SJSA1 (cell line): Measurements from ENCODE around the gene PLCG1. TPM values are rescaled to one million over a fixed set of nuclear protein-coding genes. Genes with fewer than 3 reads are reported as not detected.

Experiments used
- DNase-seq, 2 experiments: peaks; one replicate each; pipeline ENCODE4 v3.0.0-alpha.2; 2015 to 2020; ENCODE audit warnings: low spot score in 2 of 2, low read depth in 1 of 2
- H3K27ac ChIP-seq: fragments of 250-450 bp; sonication (Bioruptor Pico); 2 replicates; pipeline ENCODE4 v1.5.1; 2020; ENCODE audit warnings: mild to moderate bottlenecking, moderate library complexity
- H3K27me3 ChIP-seq: fragments of 250-450 bp; sonication (Bioruptor Pico); replicated peaks from 2 replicates; pipeline ENCODE4 v1.5.1; 2020; ENCODE audit warnings: mild to moderate bottlenecking, moderate library complexity
- H3K36me3 ChIP-seq: fragments of 250-450 bp; sonication (Bioruptor Pico); 2 replicates; pipeline ENCODE4 v1.5.1; 2020; ENCODE audit warnings: mild to moderate bottlenecking
- H3K4me1 ChIP-seq: fragments of 250-450 bp; sonication (Bioruptor Pico); replicated peaks from 2 replicates; pipeline ENCODE4 v1.6.1; 2021; ENCODE audit warnings: mild to moderate bottlenecking
- H3K4me3 ChIP-seq: fragments of 250-450 bp; sonication (Bioruptor Pico); 2 replicates; pipeline ENCODE4 v1.5.1; 2020; ENCODE audit warnings: mild to moderate bottlenecking
- H3K9me3 ChIP-seq: fragments of 250-450 bp; sonication (Bioruptor Pico); replicated peaks from 2 replicates; pipeline ENCODE4 v1.5.1; 2020; ENCODE audit warnings: mild to moderate bottlenecking
- total RNA-seq: library from RNA; depleted of rRNA; stranded (reverse); fragments of >200 nt; shearing (Covaris generic); gene quantifications from 2 replicates; pipeline ENCODE4 v1.2.3, GENCODE V29; 2014

Gene PLCG1
- total RNA-seq, 1 experiment from 2014 or later, result 69.1 TPM

DNA sequence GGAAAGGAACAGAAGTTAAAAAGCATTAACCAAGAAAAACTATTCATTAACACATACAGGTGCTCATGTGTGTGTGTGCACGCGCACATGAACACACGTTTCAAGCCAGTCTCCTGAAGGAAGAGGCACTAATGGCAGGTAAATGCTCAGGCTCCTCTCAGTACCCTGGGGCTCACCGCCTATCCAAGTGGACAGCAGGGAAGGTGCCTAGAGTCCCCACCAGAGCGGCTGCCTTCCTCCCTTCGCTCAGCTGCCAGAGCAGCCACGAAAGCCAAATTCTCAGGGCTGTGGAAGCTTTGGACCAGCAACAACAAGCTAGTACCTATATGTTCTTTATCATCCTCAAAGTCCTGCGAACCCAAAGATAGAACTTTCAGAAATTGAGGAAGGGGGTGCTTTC lies 42.6 kb downstream of the PLCG1 start:
- Histone ChIP-seq H3K4me3 (no peak overlapping the region), H3K27me3 (no peaks in the 10 kb centered on the region), H3K4me1 (peaks cover 29% of the 10 kb centered on the region), H3K36me3 (peaks cover 50% of the 10 kb centered on the region), H3K27ac (no peak overlapping the region), H3K9me3 (no peaks in the 10 kb centered on the region)
- peak in 1 of 2 experiments; percentile 29 for DNase-seq

DNA sequence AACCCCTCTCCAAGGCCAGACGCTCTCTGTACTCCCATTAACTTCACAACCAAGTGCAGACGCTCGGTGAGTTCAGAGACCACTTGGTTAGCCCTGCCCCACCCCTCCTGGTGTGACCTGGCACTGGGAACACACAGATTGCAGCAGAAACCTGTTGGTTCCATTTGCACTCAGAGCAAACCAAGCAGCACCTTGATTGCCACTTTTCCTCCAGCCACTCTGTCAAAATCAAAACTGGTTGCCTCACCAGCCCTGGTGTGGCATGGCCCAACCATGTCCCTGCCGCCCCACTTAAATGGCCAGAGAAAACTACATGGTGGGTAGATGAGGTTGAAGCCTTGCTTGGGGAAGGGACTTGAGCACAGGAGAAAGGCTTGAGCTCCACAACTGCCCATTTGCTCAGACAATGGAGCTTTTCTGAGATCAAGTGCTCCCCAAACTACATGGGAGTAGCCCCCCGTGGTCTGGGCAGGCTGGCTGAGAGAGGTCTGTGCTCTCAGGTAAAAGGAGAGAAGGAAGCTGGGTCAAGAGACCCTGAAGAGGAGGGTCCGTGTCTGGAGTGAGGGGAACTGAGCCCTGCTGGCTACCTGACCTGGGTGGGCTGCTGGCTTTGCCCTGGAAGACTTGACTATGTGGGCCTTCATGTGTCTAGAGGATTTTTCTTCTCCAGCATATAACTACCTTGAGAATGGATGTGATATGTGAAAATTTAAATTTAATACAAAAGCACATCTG lies 43.4 kb downstream of the PLCG1 start:
- Histone ChIP-seq H3K27ac (no peak overlapping the region), H3K27me3 (no peaks in the 10 kb centered on the region), H3K36me3 (peaks cover 42% of the 10 kb centered on the region), H3K4me1 (peaks cover 28% of the 10 kb centered on the region), H3K9me3 (no peaks in the 10 kb centered on the region), H3K4me3 (no peak overlapping the region)
- DNase-seq, result peak in 1 of 2 experiments; percentile 26

DNA sequence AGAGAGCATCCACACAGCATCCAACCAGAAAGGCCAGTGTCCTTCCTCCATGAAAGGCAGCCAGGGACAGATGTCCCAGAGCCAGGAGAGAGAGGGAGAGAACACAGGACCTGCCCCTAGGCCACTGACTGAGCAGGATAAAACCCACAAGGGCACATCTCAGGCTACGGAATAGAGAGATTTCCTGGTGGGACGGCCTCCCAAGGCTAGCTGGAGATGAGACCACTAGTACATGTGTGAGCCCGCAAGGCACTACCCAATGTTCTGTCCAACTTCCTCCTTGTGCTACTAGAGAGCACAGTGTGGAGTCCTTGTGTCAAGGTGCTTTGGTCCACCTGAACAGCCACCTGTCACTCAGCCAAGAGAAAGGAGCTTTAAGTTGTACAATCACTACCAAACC lies 44.2 kb downstream of the PLCG1 start:
- H3K4me3 ChIP-seq, result no peak overlapping the region
- no peaks in the 10 kb centered on the region for H3K27me3 ChIP-seq
- peaks cover 34% of the 10 kb centered on the region for H3K36me3 ChIP-seq
- no peaks in the 10 kb centered on the region for H3K9me3 ChIP-seq
- H3K4me1 ChIP-seq, result peaks cover 25% of the 10 kb centered on the region
- H3K27ac ChIP-seq, result no peak overlapping the region
- DNase-seq, result peak in 1 of 2 experiments; percentile 30

DNA sequence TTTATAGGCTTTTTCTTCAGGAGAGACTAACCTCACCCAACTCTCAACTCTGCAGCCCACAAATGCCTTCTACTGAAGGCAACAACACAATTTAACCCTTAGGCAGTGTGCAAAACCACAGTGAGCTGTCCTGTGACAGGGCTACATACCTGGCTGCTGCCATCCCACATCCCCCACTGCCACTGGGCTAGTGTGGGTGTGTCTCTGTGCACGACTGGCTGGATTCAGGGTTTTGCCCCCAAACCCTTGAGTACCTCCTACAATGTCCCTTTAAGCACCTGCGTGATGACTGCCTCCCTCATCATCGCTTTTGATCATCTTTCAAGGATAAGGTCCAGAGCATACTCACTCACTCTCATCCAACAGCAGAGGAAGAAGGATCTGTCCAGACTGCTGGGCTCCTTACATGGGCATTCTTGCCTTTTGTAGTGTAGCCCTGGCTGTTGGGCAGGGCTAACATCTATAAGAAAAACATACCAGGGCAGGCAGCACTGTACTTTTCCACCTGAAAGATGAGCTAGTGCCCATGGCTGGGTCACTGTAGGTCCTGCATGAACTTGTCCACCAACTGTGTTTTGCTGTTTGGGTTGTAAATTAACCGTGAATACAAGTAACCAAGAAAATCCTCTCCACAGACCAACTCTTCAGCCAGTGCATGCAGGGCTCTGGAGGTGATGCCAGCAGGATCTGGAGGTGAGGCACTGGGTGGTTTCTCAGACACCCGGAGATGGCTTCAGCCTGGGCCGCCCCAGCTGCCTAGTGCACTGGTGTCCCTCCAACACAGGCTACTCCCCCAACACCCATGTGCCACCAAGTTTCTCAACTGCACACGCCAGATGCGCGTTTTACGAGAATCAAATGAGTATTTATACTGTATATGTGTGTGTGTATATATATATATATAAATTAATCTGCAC lies 45.2 kb downstream of the PLCG1 start:
- H3K4me1 ChIP-seq, result peaks cover 15% of the 10 kb centered on the region
- peaks cover 26% of the 10 kb centered on the region for H3K36me3 ChIP-seq
- H3K4me3 ChIP-seq, result no peak overlapping the region
- H3K9me3 ChIP-seq, result 0 out of 2 replicates have a peak, but pooled peaks cover 1% of the 10 kb centered on the region
- H3K27ac ChIP-seq, result no peak overlapping the region
- DNase-seq, result peak in 1 of 2 experiments; percentile 39
- H3K27me3 ChIP-seq, result no peaks in the 10 kb centered on the region

DNA sequence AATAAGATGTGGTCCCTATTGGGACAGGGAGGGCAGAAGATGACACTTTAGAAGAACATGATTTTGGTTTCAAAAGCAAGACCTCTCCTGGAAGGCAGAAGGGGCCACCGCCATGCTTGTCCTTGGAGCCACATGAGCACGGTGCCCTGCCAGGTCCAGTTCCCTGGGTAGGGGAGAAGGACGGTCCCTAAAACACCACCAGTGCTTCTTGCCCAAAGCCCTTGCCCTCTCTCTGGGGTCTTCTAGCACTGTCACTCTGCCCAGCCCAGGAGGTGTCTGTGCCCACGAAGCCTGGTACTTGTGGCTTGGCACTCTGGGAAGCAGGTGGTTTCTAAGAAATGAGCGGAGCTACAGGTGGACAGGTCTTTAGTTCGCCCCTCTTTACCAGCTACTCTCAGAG lies 46.0 kb downstream of the PLCG1 start:
- DNase-seq, result peak in 1 of 2 experiments; percentile 25
- Histone ChIP-seq H3K27ac (no peak overlapping the region), H3K9me3 (0 out of 2 replicates have a peak, but pooled peaks cover 2% of the 10 kb centered on the region), H3K36me3 (peaks cover 19% of the 10 kb centered on the region), H3K27me3 (no peaks in the 10 kb centered on the region), H3K4me3 (no peak overlapping the region), H3K4me1 (peaks cover 7% of the 10 kb centered on the region)

DNA sequence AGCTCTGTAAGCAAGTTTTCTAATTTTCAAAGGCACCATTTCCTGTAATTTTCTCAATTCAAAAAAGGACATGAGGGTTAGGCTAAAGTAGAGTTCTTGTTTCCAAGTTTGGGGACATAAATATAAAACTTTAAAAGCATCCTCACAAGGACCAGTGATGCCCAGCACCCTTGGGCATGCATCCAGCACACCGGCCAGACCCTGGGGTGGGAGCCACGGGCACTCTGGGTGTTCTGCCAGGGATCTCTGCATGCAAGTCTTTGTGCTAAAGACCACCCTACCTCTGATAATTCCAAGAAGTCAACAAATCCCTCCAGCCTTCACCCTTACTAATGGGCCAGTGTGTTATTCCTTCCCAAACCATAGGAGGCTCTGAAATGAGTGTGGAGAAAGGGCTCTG lies 46.5 kb downstream of the PLCG1 start:
- H3K4me3 ChIP-seq, result no peak overlapping the region
- no peaks in the 10 kb centered on the region for H3K27me3 ChIP-seq
- H3K36me3 ChIP-seq, result peaks cover 15% of the 10 kb centered on the region
- 0 out of 2 replicates have a peak, but pooled peaks cover 2% of the 10 kb centered on the region for H3K9me3 ChIP-seq
- no peak overlapping the region for H3K27ac ChIP-seq
- peaks cover 3% of the 10 kb centered on the region; the same call in 1 of the 2 replicates for H3K4me1 ChIP-seq
- no peak for DNase-seq

DNA sequence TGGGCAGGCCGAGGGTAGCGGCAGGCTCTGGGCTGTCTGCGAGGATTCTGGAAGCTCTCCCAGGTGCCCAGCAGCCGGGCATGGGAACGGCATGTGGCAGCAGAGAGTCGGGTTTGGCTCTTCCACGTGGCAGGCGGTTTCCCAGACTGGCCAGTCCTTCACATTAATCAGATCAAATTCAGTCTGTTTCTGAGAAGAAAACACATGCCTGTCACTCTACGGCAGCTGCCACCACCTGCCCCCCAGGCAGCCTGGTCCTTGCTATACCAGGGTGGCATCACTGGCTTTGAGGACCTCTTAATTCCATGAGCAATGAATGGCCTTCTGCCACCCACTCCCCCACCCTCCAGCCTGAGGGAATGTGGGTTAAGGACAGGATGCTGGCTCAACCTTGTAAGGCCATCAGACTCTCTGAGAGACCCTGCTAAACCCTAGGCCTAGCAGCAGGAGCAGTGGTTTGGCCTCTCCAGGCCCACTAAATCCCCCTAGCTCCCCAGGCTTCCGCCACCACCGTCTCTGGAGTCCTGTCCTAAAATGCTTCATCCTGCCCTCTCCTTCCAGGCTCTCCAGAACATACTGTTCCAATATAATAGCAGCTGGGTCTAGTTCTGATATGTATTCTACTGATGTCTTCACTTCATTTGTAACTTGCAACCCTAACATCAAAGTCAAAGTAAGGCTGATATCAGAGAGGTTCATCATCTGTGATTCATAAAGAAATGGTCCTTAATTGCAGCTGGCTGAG lies 47.8 kb downstream of the PLCG1 start:
- no peaks in the 10 kb centered on the region for H3K4me1 ChIP-seq
- no peak overlapping the region for H3K27ac ChIP-seq
- peak in 1 of 2 experiments; percentile 27 for DNase-seq
- H3K36me3 ChIP-seq, result peaks cover 9% of the 10 kb centered on the region
- no peak overlapping the region for H3K4me3 ChIP-seq
- no peaks in the 10 kb centered on the region for H3K27me3 ChIP-seq
- H3K9me3 ChIP-seq, result 0 out of 2 replicates have a peak, but pooled peaks cover 5% of the 10 kb centered on the region

DNA sequence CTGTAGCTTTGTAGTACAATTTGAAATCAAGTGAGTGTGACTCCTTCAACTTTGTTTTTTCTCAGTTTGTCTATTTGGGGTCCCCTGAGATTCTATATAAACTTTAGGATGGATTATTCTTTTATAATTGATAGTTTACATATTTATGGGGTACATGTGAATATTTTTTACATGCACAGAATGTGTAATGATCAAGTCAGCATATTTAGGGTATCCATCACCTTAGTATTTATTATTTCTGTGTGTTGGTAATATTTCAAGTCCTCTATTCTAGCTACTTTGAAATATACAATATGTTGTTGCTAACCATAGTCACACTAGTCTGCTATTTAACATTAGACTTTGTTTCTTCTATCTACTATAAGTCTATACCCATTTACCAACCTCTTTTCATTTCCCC lies 50.3 kb downstream of the PLCG1 start:
- no peaks in the 10 kb centered on the region for H3K27me3 ChIP-seq
- H3K9me3 ChIP-seq, result peaks cover 9% of the 10 kb centered on the region; the same call in 1 of the 2 replicates
- peaks cover 12% of the 10 kb centered on the region for H3K36me3 ChIP-seq
- no peaks in the 10 kb centered on the region for H3K4me1 ChIP-seq
- DNase-seq, result no peak
- no peak overlapping the region for H3K27ac ChIP-seq
- H3K4me3 ChIP-seq, result no peak overlapping the region

DNA sequence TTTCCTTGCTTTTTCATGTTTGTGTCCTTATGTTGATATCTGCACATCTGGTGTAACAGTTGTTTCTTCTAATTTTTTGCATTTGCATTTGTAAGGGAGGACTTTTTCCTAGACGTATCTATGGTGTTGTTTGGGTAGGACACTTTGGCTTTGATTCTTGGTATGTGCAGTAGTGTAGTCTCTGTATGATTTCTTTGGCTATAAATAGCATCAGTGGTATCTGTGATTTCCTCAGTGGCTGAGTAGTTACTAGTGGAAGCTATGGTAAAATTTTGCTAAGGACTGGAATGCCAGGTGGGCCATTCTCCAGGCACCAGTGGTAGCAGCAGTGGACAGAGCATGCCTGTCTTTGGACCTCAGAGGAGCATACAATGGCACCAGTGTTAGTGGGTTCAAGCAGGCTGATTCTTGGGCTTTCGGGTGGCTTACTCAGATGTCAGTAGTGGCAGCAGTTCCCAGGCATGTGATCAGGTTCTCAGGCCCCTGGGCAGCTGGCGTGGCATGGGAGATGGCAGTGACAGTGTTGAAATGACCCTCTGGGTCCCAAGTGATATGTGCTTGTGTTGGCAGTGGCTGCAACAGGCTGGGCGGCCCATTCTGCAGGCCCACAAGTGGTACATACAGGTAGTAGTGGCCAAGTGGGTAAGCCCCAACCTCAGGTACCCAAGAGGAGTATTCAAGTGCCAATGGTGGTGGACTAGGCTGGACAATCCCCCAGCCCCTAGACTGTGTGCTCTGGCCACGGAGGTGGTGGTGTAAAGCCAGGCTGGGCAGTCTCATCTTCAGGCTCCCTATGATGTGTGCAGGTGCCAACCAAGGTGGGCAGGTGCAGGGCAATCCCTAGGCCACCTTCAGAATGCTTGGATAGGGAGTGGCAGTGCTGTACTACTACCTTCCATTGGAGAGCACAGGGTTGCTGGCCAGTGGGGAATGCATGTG lies 54.5 kb downstream of the PLCG1 start:
- H3K9me3 ChIP-seq, result peaks cover 9% of the 10 kb centered on the region; the same call in 1 of the 2 replicates
- no peaks in the 10 kb centered on the region for H3K27me3 ChIP-seq
- no peak for DNase-seq
- H3K4me3 ChIP-seq, result no peak overlapping the region
- H3K27ac ChIP-seq, result no peak overlapping the region
- H3K4me1 ChIP-seq, result no peaks in the 10 kb centered on the region
- H3K36me3 ChIP-seq, result peaks cover 9% of the 10 kb centered on the region

DNA sequence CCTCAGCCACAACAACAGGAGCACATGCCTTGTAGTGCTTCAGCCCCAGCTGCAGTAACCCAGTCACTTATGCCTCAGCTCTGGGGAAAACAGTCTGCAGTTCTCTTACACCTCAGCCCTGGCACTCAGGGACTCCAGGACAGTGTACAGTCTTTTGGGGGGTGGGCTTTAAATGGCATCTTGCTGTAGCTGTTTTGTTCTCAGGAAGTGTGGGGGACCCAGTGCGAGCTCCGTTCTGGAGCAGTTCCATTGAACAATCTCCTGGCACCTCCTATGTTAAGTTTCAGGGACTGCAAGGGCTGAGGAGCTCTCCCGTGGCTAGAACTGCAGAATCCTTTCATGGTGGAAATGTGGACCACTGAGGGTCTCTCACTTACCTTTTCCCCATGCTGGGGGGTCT lies 55.2 kb downstream of the PLCG1 start:
- Histone ChIP-seq H3K27ac (no peak overlapping the region), H3K9me3 (peaks cover 8% of the 10 kb centered on the region; the same call in 1 of the 2 replicates)

DNA sequence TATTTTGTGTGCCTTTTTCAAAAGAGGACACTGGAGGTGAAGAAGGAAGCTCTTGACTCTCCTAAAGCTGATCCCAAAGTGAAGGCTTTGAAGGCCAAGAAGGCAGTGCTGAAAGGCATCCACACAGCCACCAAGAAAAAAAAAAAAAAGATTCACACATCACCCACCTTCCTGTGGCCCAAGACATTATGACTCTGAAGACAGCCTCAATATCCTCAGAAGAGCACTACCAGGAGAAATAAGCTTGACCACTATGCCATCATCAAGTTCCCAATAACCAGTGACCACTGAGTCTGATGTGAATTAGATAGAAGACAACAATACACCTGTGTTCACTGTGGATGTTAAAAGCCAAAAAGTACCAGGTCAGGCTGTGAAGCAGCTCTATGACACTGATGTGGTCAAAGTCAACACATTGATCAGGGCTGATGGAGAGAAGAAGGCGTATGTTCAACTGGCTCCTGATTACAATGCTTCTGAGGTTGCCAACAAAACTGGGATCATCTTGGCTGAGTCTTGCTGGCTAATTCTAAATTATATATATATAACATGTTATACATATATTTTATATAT lies 59.4 kb downstream of the PLCG1 start:
- Histone ChIP-seq H3K4me1 (peaks cover 19% of the 10 kb centered on the region), H3K27ac (no peak overlapping the region), H3K27me3 (no peaks in the 10 kb centered on the region), H3K9me3 (peaks cover 2% of the 10 kb centered on the region; the same call in 1 of the 2 replicates), H3K36me3 (peaks cover 17% of the 10 kb centered on the region), H3K4me3 (no peak overlapping the region)
- no peak for DNase-seq

More for the DNA sequence above, 55.2 kb downstream of the PLCG1 start:
- no peak for DNase-seq
- Histone ChIP-seq H3K36me3 (peaks cover 9% of the 10 kb centered on the region), H3K4me3 (no peak overlapping the region), H3K4me1 (no peaks in the 10 kb centered on the region), H3K27me3 (no peaks in the 10 kb centered on the region)

DNA sequence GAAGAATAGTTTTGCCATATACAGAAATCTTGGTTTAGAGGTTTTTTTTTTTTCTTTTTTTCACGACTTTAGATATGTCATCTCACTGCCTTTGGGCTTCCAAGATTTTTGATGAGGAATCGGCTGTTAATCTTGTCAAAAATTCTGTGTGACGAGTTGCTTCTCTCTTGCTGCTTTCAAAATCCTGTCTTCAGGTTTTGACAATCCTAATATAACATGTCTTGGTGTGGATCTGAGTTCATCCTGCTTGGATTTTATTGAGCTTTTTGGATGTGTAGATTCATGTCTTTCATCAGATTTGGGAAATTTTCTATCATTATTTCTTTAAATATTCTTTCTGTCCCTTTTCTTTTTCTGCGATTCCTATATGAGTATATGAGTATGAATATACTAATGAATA lies 61.1 kb downstream of the PLCG1 start:
- H3K27ac ChIP-seq, result no peak overlapping the region
- H3K36me3 ChIP-seq, result peaks cover 27% of the 10 kb centered on the region
- no peaks in the 10 kb centered on the region; the same call in 1 of the 2 replicates for H3K9me3 ChIP-seq
- H3K4me3 ChIP-seq, result no peak overlapping the region
- H3K4me1 ChIP-seq, result peaks cover 19% of the 10 kb centered on the region
- no peaks in the 10 kb centered on the region for H3K27me3 ChIP-seq
- no peak for DNase-seq
